Measurements from ENCODE around the gene NPAS3. TPM values are rescaled to one million over a fixed set of nuclear protein-coding genes. Genes with fewer than 3 reads are reported as not detected.
A peak's percentile ranks its signal among the peaks of the same experiment; 100 is the strongest.

The NPAS3 gene
- total RNA-seq, 1 donor from 2014 or later, result not detected

DNA sequence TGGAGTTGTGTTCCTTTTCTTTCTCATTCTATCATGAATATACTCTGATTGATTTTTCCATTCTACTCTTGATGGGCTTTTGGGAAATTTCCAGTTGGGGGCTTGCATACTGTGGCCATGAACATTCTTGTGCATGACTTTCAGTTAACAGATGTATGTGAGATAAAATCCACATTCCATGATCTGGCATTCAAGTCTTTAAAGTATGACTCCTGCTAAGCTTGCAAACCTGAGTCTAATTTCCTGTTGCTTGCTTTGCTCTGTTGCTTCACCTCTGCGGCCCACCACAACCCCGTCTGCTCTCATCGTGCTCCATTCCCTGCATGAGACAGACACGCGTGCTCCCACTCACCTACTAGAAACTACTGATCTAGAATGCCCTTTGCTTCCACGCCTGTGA lies 24.3 kb upstream of the NPAS3 start:
- H2AFZ ChIP-seq (replicated peaks), result no peak overlapping the region
- no peaks in the 10 kb centered on the region for H3K36me3 ChIP-seq
- H3K4me1 ChIP-seq, result no peaks in the 10 kb centered on the region
- H3K79me2 ChIP-seq (ENCODE audit: low read depth), result no peaks in the 10 kb centered on the region
- H3F3A ChIP-seq (ENCODE audit: low read depth), result no peaks in the 10 kb centered on the region
- no peaks in the 10 kb centered on the region for H3K9me3 ChIP-seq (ENCODE audit: low read depth)
- no peak for DNase-seq (ENCODE audit: low spot score)
- no peak overlapping the region for H3K4me3 ChIP-seq
- H3K27me3 ChIP-seq, result no peaks in the 10 kb centered on the region
- no peak overlapping the region for H3K9ac ChIP-seq
- Mint-ChIP-seq H3K4me3 (no peak overlapping the region), H3K27ac (no peak overlapping the region), H3K36me3 (no peaks in the 10 kb centered on the region), H3K9me3 (no peaks in the 10 kb centered on the region), H3K27me3 (ENCODE audit: insufficient read depth, low read depth) (peaks cover 3% of the 10 kb centered on the region), H3K4me1 (no peaks in the 10 kb centered on the region)
- no peaks in the 10 kb centered on the region for H4K20me1 ChIP-seq (ENCODE audit: low read depth)
- no peak overlapping the region for H3K4me2 ChIP-seq
- H3K27ac ChIP-seq, result no peak overlapping the region
- TF ChIP-seq EZH2phosphoT487 (IDR thresholded peaks at IDR 0.05) (no peak), EZH2 (IDR thresholded peaks at IDR 0.05) (no peak)
- TF ChIP-seq, protein P1, sequence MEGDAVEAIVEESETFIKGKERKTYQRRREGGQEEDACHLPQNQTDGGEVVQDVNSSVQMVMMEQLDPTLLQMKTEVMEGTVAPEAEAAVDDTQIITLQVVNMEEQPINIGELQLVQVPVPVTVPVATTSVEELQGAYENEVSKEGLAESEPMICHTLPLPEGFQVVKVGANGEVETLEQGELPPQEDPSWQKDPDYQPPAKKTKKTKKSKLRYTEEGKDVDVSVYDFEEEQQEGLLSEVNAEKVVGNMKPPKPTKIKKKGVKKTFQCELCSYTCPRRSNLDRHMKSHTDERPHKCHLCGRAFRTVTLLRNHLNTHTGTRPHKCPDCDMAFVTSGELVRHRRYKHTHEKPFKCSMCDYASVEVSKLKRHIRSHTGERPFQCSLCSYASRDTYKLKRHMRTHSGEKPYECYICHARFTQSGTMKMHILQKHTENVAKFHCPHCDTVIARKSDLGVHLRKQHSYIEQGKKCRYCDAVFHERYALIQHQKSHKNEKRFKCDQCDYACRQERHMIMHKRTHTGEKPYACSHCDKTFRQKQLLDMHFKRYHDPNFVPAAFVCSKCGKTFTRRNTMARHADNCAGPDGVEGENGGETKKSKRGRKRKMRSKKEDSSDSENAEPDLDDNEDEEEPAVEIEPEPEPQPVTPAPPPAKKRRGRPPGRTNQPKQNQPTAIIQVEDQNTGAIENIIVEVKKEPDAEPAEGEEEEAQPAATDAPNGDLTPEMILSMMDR (IDR thresholded peaks at IDR 0.05), result no peak

DNA sequence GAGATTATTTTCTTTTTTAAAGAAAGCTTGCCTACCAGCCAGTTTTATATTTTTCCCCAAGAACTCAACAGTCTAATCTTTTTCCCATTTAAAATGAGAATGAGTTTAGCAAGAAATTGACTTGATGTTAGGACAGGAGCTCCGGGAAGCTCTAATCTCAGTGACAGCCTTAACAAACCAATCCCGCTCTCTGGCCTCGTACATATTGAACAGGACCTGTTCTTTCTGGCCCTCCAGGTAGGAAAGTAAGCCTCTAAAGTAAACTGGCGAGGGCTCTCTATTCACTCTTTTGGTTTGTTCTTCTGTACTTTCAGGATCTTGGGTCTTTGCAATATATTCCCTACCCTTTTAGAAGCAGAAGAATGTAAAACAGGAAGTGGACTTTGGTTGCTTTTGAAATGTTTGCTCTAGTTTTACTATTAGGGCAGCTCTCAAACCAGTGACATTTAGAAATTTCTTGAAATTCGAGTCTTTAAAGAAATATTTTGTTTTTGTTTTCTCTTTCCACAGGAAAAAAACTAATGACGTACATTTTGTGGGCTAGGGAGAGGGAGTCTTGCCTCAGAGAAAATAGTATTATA lies 17.9 kb upstream of the NPAS3 start:
- Histone ChIP-seq H3K4me2 (no peak overlapping the region), H3F3A (ENCODE audit: low read depth) (no peaks in the 10 kb centered on the region), H3K4me1 (no peaks in the 10 kb centered on the region), H3K27me3 (no peaks in the 10 kb centered on the region), H3K36me3 (no peaks in the 10 kb centered on the region), H3K9ac (no peak overlapping the region), H3K79me2 (ENCODE audit: low read depth) (no peaks in the 10 kb centered on the region), H3K27ac (no peak overlapping the region), H3K4me3 (no peak overlapping the region), H2AFZ (replicated peaks) (peak overlapping the region; percentile 31), H3K9me3 (ENCODE audit: low read depth) (no peaks in the 10 kb centered on the region), H4K20me1 (ENCODE audit: low read depth) (no peaks in the 10 kb centered on the region)
- H3K4me1 Mint-ChIP-seq, result no peaks in the 10 kb centered on the region
- H3K36me3 Mint-ChIP-seq, result no peaks in the 10 kb centered on the region
- TF ChIP-seq, protein P1 (IDR thresholded peaks at IDR 0.05), result no peak
- TF ChIP-seq EZH2 (IDR thresholded peaks at IDR 0.05), result no peak
- no peak for TF ChIP-seq EZH2phosphoT487 (IDR thresholded peaks at IDR 0.05)
- H3K9me3 Mint-ChIP-seq, result no peaks in the 10 kb centered on the region
- no peak for DNase-seq (ENCODE audit: low spot score)
- no peak overlapping the region for H3K4me3 Mint-ChIP-seq
- no peak overlapping the region for H3K27ac Mint-ChIP-seq
- no peaks in the 10 kb centered on the region for H3K27me3 Mint-ChIP-seq (ENCODE audit: insufficient read depth, low read depth)

DNA sequence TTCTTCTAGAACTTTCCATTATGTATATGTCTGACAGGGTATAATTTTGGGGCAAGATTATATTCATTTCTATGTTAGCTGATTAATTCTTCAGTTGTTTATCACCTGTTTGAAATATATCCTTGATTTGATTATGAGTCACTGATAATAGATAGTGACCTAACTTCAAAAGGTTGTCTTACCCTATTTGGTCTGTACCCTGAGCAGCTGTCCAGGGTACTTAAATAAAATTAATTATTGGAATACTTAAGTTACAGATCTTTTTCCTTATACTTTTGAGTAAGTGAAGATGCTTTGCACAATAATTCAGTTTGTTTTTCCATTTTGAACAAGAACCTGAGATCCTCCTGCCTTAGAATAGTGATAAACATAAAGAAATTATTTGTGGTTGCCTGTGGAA lies 13.2 kb upstream of the NPAS3 start:
- no peak overlapping the region for H3K4me3 ChIP-seq
- H3K27ac Mint-ChIP-seq, result no peak overlapping the region
- no peaks in the 10 kb centered on the region for H3K9me3 ChIP-seq (ENCODE audit: low read depth)
- DNase-seq (ENCODE audit: low spot score), result no peak
- no peaks in the 10 kb centered on the region for H3K36me3 Mint-ChIP-seq
- no peak overlapping the region for H3K4me3 Mint-ChIP-seq
- TF ChIP-seq, protein P1 (IDR thresholded peaks at IDR 0.05), result no peak
- TF ChIP-seq EZH2 (IDR thresholded peaks at IDR 0.05), result no peak
- TF ChIP-seq EZH2phosphoT487 (IDR thresholded peaks at IDR 0.05), result no peak
- H3K4me1 ChIP-seq, result no peaks in the 10 kb centered on the region
- H3K27me3 Mint-ChIP-seq (ENCODE audit: insufficient read depth, low read depth), result no peaks in the 10 kb centered on the region
- H3K36me3 ChIP-seq, result no peaks in the 10 kb centered on the region
- no peak overlapping the region for H3K4me2 ChIP-seq
- no peaks in the 10 kb centered on the region for H4K20me1 ChIP-seq (ENCODE audit: low read depth)
- no peak overlapping the region for H2AFZ ChIP-seq (replicated peaks)
- no peak overlapping the region for H3K9ac ChIP-seq
- H3K27me3 ChIP-seq, result peaks cover 23% of the 10 kb centered on the region
- H3K27ac ChIP-seq, result no peak overlapping the region
- H3K4me1 Mint-ChIP-seq, result no peaks in the 10 kb centered on the region
- no peaks in the 10 kb centered on the region for H3K9me3 Mint-ChIP-seq
- no peaks in the 10 kb centered on the region for H3K79me2 ChIP-seq (ENCODE audit: low read depth)
- H3F3A ChIP-seq (ENCODE audit: low read depth), result no peaks in the 10 kb centered on the region
